ENCODE measurements around the gene ETHE1.

DNA sequence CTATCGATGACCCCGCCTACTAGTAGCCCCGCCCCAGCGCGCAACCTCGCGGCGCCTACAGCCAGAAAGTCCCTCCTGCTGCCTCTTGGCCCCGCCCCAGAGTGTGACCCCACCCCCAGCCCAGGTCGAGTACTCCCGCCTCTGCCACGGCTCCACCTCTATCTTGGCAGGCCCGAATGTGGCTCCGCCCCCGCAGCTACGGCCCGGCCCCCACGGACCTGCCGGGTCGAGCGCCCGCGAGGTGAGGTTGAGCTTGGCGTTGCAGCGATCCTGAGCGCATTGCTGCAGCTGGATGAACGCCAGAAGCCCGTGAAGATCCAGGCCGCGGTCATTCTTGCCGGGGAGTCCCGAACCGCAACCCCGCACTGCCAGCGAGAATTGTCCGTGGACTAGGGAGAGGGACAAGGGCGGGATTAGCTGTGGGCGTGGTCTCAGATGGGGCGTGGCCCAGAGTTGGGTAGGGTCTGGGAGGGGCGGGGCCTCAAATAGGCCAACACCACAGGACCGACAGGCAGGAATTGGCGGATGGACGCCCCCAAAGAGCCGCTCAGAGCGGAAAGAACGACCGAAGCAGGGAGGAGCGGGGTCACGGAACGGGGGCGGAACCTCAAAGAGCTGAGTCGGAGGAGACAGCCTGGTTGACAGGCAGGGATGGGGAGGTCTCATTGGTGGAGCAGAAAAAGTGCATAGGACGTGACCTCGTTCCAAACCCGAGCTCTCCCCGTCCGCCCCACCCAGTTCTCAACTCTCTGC is 63.4 kb downstream of the ETHE1 start:
- TF ChIP-seq, protein P1, sequence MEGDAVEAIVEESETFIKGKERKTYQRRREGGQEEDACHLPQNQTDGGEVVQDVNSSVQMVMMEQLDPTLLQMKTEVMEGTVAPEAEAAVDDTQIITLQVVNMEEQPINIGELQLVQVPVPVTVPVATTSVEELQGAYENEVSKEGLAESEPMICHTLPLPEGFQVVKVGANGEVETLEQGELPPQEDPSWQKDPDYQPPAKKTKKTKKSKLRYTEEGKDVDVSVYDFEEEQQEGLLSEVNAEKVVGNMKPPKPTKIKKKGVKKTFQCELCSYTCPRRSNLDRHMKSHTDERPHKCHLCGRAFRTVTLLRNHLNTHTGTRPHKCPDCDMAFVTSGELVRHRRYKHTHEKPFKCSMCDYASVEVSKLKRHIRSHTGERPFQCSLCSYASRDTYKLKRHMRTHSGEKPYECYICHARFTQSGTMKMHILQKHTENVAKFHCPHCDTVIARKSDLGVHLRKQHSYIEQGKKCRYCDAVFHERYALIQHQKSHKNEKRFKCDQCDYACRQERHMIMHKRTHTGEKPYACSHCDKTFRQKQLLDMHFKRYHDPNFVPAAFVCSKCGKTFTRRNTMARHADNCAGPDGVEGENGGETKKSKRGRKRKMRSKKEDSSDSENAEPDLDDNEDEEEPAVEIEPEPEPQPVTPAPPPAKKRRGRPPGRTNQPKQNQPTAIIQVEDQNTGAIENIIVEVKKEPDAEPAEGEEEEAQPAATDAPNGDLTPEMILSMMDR (IDR thresholded peaks at IDR 0.05; ENCODE audit: poor library complexity, severe bottlenecking) = no peak
- TF ChIP-seq TAF1 (IDR thresholded peaks at IDR 0.05; ENCODE audit: low read depth) = no peak
- TF ChIP-seq EZH2 (IDR thresholded peaks at IDR 0.05; ENCODE audit: borderline replicate concordance, insufficient read depth, low read length, poor library complexity, severe bottlenecking) = no peak
- TF ChIP-seq EP300 (conservative IDR thresholded peaks at IDR 0.05; ENCODE audit: poor library complexity, severe bottlenecking) = no peak
- TF ChIP-seq RAD21 (conservative IDR thresholded peaks at IDR 0.05) = no peak
- peak; percentile 6 for TF ChIP-seq POLR2AphosphoS5 (IDR thresholded peaks at IDR 0.05)
